Breast epithelium (tissue), 3 donors: ENCODE measurements around the gene DCLK1.

Source experiments
- CTCF ChIP-seq, 3 donors: fragments of 450-650 bp; IDR thresholded peaks; one replicate each; pipeline ENCODE4 v1.5.1; 2016 to 2017; ENCODE audit warnings: antibody characterized with exemption in 3 of 3, mild to moderate bottlenecking in 3 of 3, moderate library complexity in 3 of 3
- POLR2A ChIP-seq: fragments of 450-650 bp; IDR thresholded peaks from one replicate; pipeline ENCODE4 v1.6.1; 2016; ENCODE audit warnings: antibody characterized with exemption, mild to moderate bottlenecking, moderate library complexity
- POLR2AphosphoS5 ChIP-seq, 3 donors: sonication (generic); formaldehyde crosslinking; IDR thresholded peaks; one replicate each; pipeline ENCODE4 v1.6.1; 2017; ENCODE audit warnings: antibody characterized with exemption in 3 of 3

GRCh38 chr13:35881360-35881759 is 249.8 kb downstream of the DCLK1 start:
- TF ChIP-seq POLR2AphosphoS5 (IDR thresholded peaks at IDR 0.05), result no peak
- no peak for TF ChIP-seq CTCF (IDR thresholded peaks at IDR 0.05)
- no peak for TF ChIP-seq POLR2A
